Natural killer cell (primary cell): ENCODE measurements around the gene NEDD9. TPM values are rescaled to one million over a fixed set of nuclear protein-coding genes. Genes with fewer than 3 reads are reported as not detected.
A peak's percentile ranks its signal among the peaks of the same experiment; 100 is the strongest.

Experiments used
- ATAC-seq, 3 donors: fragments of 150-1000 bp in 2 of 3; fragments of 200-7000 bp in 1 of 3; cut with Tn5 transposase; 1 replicate in 1 of 3; 2 replicates in 2 of 3; pipeline ENCODE4 v1.10.0; 2021; ENCODE audit warnings: mild to moderate bottlenecking in 2 of 3, moderate library complexity in 2 of 3
- DNase-seq, 2 donors: peaks; one replicate each; pipeline versions ENCODE4 v3.0.0 to v3.0.0-alpha.2; 2013 to 2021; ENCODE audit warnings: mixed read lengths in 1 of 2
- H3K27ac ChIP-seq: one replicate; pipeline ENCODE4 v1.5.1; 2013; ENCODE audit warnings: mild to moderate bottlenecking, low read length
- H3K27me3 ChIP-seq: one replicate; pipeline ENCODE4 v1.6.1; 2013; ENCODE audit warnings: low read length; ENCODE audit not compliant: control insufficient read depth, insufficient read depth
- H3K36me3 ChIP-seq: one replicate; pipeline ENCODE4 v1.6.1; 2013; ENCODE audit warnings: low read length; ENCODE audit not compliant: control insufficient read depth, insufficient read depth
- H3K4me1 ChIP-seq: one replicate; pipeline ENCODE4 v1.6.1; 2013; ENCODE audit warnings: low read length; ENCODE audit not compliant: control insufficient read depth, insufficient read depth
- H3K4me3 ChIP-seq: one replicate; pipeline ENCODE4 v1.5.1; 2013; ENCODE audit warnings: low read length
- H3K9me3 ChIP-seq: one replicate; pipeline ENCODE4 v1.6.1; 2013; ENCODE audit warnings: low read length; ENCODE audit not compliant: control insufficient read depth, insufficient read depth
- H3K27ac Mint-ChIP-seq, 2 donors: one replicate each; pipeline ENCODE4 v1.8.0; 2022; ENCODE audit warnings: mild to moderate bottlenecking in 2 of 2, mixed read lengths in 2 of 2, moderate library complexity in 1 of 2
- H3K27me3 Mint-ChIP-seq, 2 donors: one replicate each; pipeline ENCODE4 v1.8.0; 2022; ENCODE audit warnings: low read depth in 2 of 2, mixed read lengths in 2 of 2
- H3K36me3 Mint-ChIP-seq: one replicate; pipeline ENCODE4 v1.8.0; 2022; ENCODE audit warnings: mixed read lengths
- H3K4me1 Mint-ChIP-seq, 2 donors: one replicate each; pipeline ENCODE4 v1.8.0; 2022; ENCODE audit warnings: mixed read lengths in 2 of 2
- H3K4me3 Mint-ChIP-seq: one replicate; pipeline ENCODE4 v1.8.0; 2022; ENCODE audit warnings: mild to moderate bottlenecking, moderate library complexity, mixed read lengths
- H3K9me3 Mint-ChIP-seq, 2 donors: one replicate each; pipeline ENCODE4 v1.8.0; 2022; ENCODE audit warnings: mixed read lengths in 2 of 2
- CTCF ChIP-seq: fragments of 200-600 bp; IDR thresholded peaks from one replicate; pipeline ENCODE4 v1.8.0; 2022; ENCODE audit warnings: antibody characterized with exemption
- WGBS: methylation state at CpG from one replicate; pipeline ENCODE4 v1.1.7; 2013; ENCODE audit warnings: missing lambda C conversion rate; ENCODE audit not compliant: insufficient coverage; 5-methylcytosine and 5-hydroxymethylcytosine counted together
- intact Hi-C: fragments of 100-400 bp; cut with micrococcal nuclease; formaldehyde crosslinking; loops from one replicate; pipeline ENCODE4 v1.14.2; 2022
- total RNA-seq, 4 donors: library from RNA; stranded (reverse); fragments of 120-200 nt in 1 of 4; gene quantifications; one replicate each; pipeline versions ENCODE4 v1.2.3 to v1.2.4, GENCODE V29; 2013 to 2022

The NEDD9 gene
- total RNA-seq, 3 donors from 2014 or later (not counting 1 experiment from before 2014, with no cell fraction given): 106 to 110 (median 107) TPM

GRCh38 chr6:11276911-11277274 is 44.4 kb upstream of the NEDD9 start:
- H3K9me3 ChIP-seq: no peaks in the 10 kb centered on the region
- H3K27ac Mint-ChIP-seq: peak overlapping the region in 1 of 2 donors; percentile 82
- no peak for ATAC-seq
- no peaks in the 10 kb centered on the region for H3K9me3 Mint-ChIP-seq
- H3K27ac ChIP-seq: no peak overlapping the region
- peaks cover 49 to 56% of the 10 kb centered on the region in 2 donors for H3K4me1 Mint-ChIP-seq
- H3K27me3 Mint-ChIP-seq: no peaks in the 10 kb centered on the region
- no peak for DNase-seq
- no peak overlapping the region for H3K4me3 ChIP-seq
- intact Hi-C loops: loop anchor here (5.0 kb wide), 1 partner anchor 35 kb away; no protein-coding TSS in a partner anchor
- WGBS: 81% methylated on average over 4 of the region's 4 CpGs
- TF ChIP-seq CTCF: no peak
- H3K36me3 Mint-ChIP-seq: peaks cover 8% of the 10 kb centered on the region
- H3K27me3 ChIP-seq: no peaks in the 10 kb centered on the region
- H3K4me3 Mint-ChIP-seq: no peak overlapping the region
- H3K4me1 ChIP-seq: peaks cover 18% of the 10 kb centered on the region
- peaks cover 8% of the 10 kb centered on the region for H3K36me3 ChIP-seq

- no peaks in the 10 kb centered on the region for H3K27me3 ChIP-seq
- H3K4me3 ChIP-seq: no peak overlapping the region
- H3K36me3 ChIP-seq: peaks cover 14% of the 10 kb centered on the region
- no peak for TF ChIP-seq CTCF
- Mint-ChIP-seq H3K27me3 (no peaks in the 10 kb centered on the region), H3K9me3 (no peaks in the 10 kb centered on the region), H3K27ac (peak overlapping the region; percentile 70 to 82), H3K4me3 (peak overlapping the region; percentile 19), H3K36me3 (peaks cover 10% of the 10 kb centered on the region), H3K4me1 (peaks cover 48 to 55% of the 10 kb centered on the region in 2 donors)
- H3K27ac ChIP-seq: no peak overlapping the region
- WGBS: 92% methylated on average over 8 of the region's 8 CpGs
- intact Hi-C loops: loop anchor here (5.0 kb wide), 1 partner anchor 36 kb away; no protein-coding TSS in a partner anchor
- H3K4me1 ChIP-seq: peaks cover 18% of the 10 kb centered on the region
- ATAC-seq (no peak), DNase-seq (peak in 1 of 2 donors; percentile 10)
- no peaks in the 10 kb centered on the region for H3K9me3 ChIP-seq
These were observed 43.8 kb upstream of the NEDD9 start for GRCh38 chr6:11276228-11276627.

GRCh38 chr6:11275598-11275997 is 43.1 kb upstream of the NEDD9 start:
- Histone ChIP-seq H3K36me3 (peaks cover 15% of the 10 kb centered on the region), H3K27me3 (no peaks in the 10 kb centered on the region), H3K9me3 (no peaks in the 10 kb centered on the region), H3K4me1 (peaks cover 18% of the 10 kb centered on the region), H3K27ac (peak overlapping the region; percentile 17), H3K4me3 (no peak overlapping the region)
- peak overlapping the region; percentile 70 to 82 for H3K27ac Mint-ChIP-seq
- peak overlapping the region; percentile 29 for H3K4me3 Mint-ChIP-seq
- ATAC-seq: peak; percentile 54 to 78 (median 68)
- H3K27me3 Mint-ChIP-seq: no peaks in the 10 kb centered on the region
- intact Hi-C loops: loop anchor here (5.0 kb wide), 1 partner anchor 37 kb away; no protein-coding TSS in a partner anchor
- peaks cover 42 to 50% of the 10 kb centered on the region in 2 donors for H3K4me1 Mint-ChIP-seq
- no peaks in the 10 kb centered on the region for H3K9me3 Mint-ChIP-seq
- H3K36me3 Mint-ChIP-seq: peaks cover 10% of the 10 kb centered on the region
- whole genome bisulfite sequencing: 47% methylated on average over 1 of the region's 4 CpGs
- DNase-seq: peak in 1 of 2 donors; percentile 50
- no peak for TF ChIP-seq CTCF
